HT1080 (cell line): ENCODE results near the gene CLSTN2. TPM values are rescaled to one million over a fixed set of nuclear protein-coding genes. Genes with fewer than 3 reads are reported as not detected.

ENCODE experiments used
- DNase-seq: peaks from one replicate; pipeline ENCODE4 v3.0.0-alpha.2; 2015; ENCODE audit warnings: low read depth
- total RNA-seq: library from RNA; depleted of rRNA; stranded (reverse); fragments of >200 nt; shearing (Covaris generic); gene quantifications from 2 replicates; pipeline ENCODE4 v1.2.3, GENCODE V29; 2014

CLSTN2 gene
- total RNA-seq, 1 experiment from 2014 or later, result 0.23 TPM

DNA sequence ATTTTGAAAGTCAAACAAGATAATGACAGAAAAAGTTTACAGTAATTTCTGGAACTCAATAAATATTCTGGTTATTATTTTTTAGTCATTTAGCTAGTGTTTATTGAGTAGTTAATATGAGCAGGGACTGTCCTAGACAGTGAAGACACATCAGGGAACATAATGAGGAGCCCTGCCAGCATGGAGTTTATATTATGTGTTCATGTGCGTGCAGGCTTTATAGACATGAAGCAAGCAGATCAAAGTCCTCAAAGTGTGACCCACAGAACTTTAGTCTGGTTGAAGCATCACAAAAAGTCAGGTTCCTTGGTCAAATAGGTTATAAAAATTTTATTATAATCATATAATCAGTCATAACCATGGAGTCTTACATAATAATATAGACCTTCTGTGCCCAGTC is 289.3 kb downstream of the CLSTN2 start:
- no peak for DNase-seq

DNA sequence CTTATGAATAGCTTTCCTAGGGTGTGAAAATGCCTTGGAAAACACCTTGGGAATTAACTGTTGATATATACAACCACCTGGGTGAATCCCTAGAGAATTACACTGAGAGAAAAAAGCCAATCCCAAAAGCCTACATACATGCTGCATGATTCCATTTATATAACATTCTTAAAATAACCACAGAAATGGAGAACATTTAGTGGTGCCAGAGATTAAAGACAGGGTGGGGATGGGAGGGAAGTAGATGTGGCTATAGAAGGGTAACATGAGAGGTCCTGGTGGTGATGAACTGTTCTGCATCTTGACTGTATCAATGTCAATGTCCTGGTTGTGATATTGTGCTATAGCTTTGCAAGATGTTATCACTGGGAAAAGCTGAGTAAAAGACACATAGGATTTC is 291.0 kb downstream of the CLSTN2 start:
- no peak for DNase-seq

GRCh38 chr3:140233702-140234101 is 298.7 kb downstream of the CLSTN2 start:
- no peak for DNase-seq

DNA sequence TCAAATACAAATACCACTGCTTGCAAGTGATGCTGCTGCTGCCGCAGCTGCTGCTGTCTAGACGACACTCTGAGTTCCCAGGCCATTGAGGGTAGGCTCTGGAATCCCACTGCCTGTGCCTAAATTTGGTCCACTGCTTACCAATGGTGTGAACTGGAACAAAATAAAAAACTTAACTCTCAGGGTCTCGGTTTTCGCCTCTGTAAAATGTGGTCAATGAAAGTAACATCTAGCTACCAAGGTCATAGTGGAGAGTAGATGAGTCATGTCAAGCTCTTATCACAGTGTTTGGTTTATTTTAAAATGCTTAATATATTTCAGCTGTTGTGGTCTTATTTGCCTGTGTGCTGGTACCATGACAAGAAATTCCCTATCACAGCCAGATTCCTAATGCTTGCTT is 299.3 kb downstream of the CLSTN2 start:
- no peak for DNase-seq

GRCh38 chr3:140236836-140237501 is 302.0 kb downstream of the CLSTN2 start:
- no peak for DNase-seq

- DNase-seq, result no peak
Observed at GRCh38 chr3:140238646-140239314, 303.8 kb downstream of the CLSTN2 start.

DNA sequence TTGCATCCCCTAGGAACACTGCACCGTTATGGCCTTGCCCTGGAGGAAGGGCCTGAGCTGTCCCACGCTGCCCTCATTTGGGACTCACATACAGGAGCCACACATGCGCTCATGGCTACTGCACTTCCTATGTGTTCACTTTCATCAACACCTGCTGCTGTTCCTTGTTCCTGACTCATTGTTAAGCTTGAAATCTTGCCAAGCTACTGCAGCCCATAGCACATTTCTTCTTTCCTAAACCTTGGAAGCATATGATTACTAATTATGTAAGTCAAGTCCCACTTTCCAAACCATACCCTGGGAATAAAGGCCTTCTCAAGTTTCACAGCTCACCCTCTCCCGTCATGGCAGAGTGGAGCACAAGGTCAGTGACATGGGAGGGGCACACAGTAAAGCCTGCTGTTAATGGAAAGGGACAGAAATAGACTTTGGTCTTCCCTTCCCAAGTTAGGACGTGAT is 307.9 kb downstream of the CLSTN2 start:
- peak; percentile 96 for DNase-seq

DNA sequence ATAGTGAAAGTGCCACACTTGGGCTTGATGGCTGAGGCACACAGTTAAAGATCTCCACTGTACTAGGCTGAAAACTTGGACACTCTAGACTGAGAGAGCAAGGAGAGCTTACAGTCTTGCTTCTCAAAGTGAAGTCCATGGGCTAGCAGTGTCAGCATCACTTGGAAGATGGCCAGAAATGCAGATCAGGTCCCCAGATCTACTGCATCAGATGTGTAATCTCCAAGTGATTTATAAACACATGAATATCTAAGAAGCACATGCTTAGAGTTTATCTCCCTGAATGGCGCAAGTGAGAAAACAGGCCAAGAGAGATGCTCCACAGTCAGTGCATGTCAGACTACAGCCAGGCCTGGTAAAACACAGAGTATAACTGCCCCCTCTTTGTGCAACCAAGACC is 308.6 kb downstream of the CLSTN2 start:
- DNase-seq, result no peak

GRCh38 chr3:140244893-140245292 is 309.9 kb downstream of the CLSTN2 start:
- peak; percentile 59 for DNase-seq

DNA sequence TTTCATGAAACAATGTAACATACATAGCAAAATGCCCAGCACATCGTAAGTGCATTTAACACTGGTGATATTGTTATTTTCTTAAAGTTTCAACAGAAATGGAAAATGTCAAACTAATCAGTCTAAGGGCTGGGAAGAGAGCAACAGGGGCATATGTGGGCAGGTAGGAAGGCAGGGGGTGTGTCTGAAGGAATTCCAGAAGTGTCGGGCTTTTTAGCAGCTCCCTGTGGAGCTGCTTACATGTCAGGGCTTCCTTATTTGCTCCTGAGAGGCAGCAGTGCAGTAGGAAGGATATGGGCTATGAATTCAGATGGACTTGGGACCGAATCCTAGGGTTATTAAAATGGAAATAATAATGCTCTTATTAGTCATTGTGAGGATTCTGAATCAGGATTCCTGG is 311.6 kb downstream of the CLSTN2 start:
- no peak for DNase-seq

- DNase-seq, result peak; percentile 72
Observed at GRCh38 chr3:140247775-140248174, 312.8 kb downstream of the CLSTN2 start.

- DNase-seq, result peak; percentile 60
Observed at GRCh38 chr3:140249188-140249587, 314.2 kb downstream of the CLSTN2 start.

DNA sequence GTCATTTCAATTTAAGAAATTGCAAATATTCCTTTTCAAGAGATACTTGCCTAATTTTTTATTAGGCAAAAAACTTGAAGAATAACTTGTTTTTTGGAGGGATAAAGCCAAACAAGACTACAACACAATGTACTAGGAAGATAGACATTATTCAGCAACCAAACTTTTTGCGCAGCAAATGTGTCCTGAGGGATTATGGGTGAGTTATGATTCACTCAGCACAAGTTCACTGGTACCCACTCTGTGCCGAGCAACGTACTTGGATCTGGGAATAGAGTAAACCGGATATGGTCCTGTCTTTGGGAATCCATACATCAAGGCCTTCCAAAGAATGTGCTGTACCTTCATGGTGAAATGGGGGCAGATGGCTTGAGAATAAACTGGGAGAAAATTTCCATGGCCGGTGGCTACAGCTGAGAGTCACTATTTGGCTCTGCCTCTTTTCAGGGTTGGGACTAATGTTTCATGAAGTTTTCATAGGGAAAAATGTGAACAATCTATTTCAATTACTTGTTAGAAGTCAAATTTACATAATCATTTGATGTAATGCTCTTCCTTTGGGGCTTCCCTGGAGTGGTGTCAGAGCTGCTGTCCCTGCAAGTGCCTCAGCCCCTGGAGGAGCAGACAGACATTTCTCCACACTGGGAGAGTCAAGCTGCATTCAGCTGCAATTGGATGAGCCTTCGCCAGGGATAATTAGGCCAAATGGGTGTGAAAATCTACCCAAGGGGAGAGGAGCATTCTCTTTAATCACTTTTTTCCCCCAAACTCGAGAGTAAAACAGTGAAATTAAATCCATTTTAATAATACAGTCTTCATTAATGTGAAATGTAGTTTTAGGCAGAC is 315.2 kb downstream of the CLSTN2 start:
- no peak for DNase-seq

GRCh38 chr3:140250945-140251344 is 316.0 kb downstream of the CLSTN2 start:
- no peak for DNase-seq

DNA sequence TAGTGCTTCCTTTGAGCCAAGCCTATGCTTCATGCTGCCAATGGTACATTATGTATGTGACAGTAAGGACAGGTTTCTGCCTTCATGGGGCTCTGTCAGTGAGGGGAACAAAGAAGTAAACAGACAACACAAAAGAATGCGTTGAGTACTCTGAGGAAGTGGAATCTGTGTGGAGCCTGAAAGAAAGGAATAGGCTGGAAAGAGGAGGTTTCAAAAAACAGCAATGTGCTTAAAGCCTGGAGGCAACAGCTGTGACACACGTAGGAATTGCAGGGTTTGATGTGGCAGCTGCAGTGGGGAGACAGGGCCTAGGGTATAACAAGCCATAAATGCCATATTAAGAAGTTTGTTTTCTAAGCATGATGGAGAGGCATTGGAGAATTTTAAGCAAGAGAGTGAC is 316.7 kb downstream of the CLSTN2 start:
- no peak for DNase-seq

- peak; percentile 51 for DNase-seq
Observed at GRCh38 chr3:140252812-140253656, 318.0 kb downstream of the CLSTN2 start.

DNA sequence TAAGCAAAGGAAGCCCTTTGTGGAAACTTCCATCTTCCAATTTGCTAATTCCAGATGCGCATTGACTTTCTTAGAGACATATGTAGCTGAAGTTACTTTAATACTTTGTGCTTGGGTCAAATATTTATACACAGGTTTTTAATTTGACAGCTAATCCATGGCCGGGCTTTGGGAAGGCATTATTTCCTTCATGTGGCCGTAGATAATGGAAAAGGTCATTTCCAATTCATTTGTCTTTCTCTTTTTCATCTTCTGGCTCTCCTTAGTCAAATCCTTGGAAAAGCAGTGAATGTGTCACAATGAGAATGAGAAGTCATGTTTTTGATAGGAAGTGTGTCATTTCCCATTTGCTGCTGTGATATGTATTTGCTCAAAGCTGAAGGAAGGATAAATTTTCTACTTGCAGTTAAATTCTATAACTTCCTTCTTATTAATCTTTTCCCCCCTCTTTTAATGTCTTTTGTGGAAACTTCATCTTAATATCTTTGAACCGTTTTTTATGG is 323.3 kb downstream of the CLSTN2 start:
- peak; percentile 85 for DNase-seq

GRCh38 chr3:140265302-140265701 is 330.3 kb downstream of the CLSTN2 start:
- no peak for DNase-seq

DNA sequence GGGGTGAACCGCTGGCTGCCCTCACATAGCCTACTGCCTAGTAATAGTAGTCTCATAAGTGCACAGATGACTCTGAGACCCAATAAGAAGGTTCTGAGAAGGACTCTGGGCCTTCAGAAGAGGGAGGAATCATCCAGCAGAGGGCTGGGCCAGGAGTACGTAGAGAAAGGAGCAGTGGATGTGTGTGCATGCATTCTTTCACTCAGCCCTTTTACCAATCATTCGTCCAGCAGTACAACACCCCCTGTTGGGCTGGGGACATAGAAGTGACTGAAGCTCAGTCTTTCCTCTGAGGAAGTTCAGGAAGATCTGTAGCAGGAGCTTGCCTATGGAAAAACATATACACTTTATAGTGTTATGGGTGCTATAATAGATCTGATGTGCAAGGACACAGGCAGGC is 333.1 kb downstream of the CLSTN2 start:
- no peak for DNase-seq

GRCh38 chr3:140268610-140269009 is 333.6 kb downstream of the CLSTN2 start:
- no peak for DNase-seq

DNA sequence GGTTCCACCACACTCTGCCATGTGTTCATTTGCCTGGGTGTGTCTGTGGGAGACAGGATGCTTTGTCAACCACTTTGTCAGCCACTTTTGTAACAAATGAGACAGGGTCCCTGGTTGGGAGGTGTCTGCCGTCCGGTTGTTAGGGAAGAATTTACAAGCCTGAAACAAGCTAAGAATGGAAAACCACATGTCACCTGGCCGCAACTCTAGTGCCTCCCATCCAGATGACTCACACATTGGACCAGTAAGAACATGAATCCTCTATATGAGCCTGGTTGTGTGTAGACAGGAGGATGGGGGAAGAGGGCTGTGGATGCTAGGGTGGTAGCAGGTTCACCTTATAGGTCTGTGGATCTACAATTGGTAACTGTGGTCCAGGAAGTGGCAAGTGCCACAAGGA is 335.3 kb downstream of the CLSTN2 start:
- peak; percentile 78 for DNase-seq
